ENCODE data around the gene BCL10. TPM values are rescaled to one million over a fixed set of nuclear protein-coding genes. Genes with fewer than 3 reads are reported as not detected.

The BCL10 gene
- total RNA-seq, 1 experiment from 2014 or later: 26.1 TPM

DNA sequence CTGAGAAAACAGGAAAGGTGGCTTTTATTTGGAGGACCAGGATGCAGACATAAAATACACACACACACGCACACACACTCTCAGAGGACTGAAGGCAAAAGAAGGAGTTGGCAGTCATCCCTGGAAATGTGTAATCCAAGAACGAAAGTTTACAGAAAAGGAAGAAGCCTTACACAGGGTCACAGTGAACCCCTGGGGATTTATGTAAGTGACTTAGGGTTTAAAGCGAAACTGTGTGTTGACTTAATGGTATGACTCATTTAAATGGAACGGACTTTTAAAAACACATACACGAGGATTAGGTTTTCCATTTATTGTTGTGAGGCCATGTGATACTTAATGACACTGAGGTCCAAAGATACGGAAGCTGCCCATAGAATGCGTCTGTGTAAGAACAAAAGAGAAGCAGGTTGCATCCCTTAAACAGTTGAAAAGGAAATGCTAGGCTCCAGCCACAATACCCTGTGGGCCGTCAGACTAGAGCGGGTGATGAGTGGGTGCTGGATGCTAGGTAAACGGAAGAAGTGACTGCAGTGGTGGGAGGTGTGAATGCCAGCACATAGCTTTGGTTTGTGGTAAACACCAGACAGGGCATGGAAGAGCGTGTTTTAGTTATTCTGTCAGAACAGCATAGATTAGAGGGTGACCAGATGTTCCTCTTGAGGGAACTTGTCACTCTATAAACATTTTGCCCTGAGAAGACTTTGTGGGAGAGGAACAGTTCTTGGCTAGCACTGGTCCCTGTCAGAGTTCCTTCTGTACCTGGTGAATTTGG is 21.6 kb upstream of the BCL10 start:
- Histone ChIP-seq H4K5ac (ENCODE audit: insufficient read length, low read depth, low read length) (no peak overlapping the region), H3K4me1 (ENCODE audit: insufficient read depth, low read length) (no peaks in the 10 kb centered on the region), H3K27me3 (ENCODE audit: insufficient read depth, low read length) (no peaks in the 10 kb centered on the region), H2AK5ac (ENCODE audit: insufficient read length, low read length) (no peak overlapping the region), H2AFZ (ENCODE audit: low read length) (no peak overlapping the region), H4K91ac (ENCODE audit: insufficient read length, low read depth, low read length) (no peak overlapping the region), H3K18ac (ENCODE audit: insufficient read length, low read depth, low read length) (no peak overlapping the region), H2BK20ac (ENCODE audit: low read depth, low read length, poor library complexity, severe bottlenecking) (no peak overlapping the region), H2BK15ac (ENCODE audit: low read depth, low read length) (no peak overlapping the region), H3K14ac (ENCODE audit: insufficient read depth, low read length) (no peak overlapping the region), H3K27ac (ENCODE audit: insufficient read length, low read depth, low read length) (no peak overlapping the region), H3K23me2 (ENCODE audit: insufficient read length, low read depth, low read length, poor library complexity, severe bottlenecking) (no peaks in the 10 kb centered on the region), H3K4me2 (ENCODE audit: insufficient read depth, insufficient read length, low read length) (no peak overlapping the region), H2BK5ac (ENCODE audit: insufficient read length, low read length) (no peak overlapping the region), H2BK120ac (ENCODE audit: low read depth, low read length, poor library complexity, severe bottlenecking) (no peak overlapping the region), H2BK12ac (ENCODE audit: insufficient read length, low read depth, low read length) (no peak overlapping the region), H3K4ac (ENCODE audit: low read depth, low read length) (no peak overlapping the region), H3K79me1 (ENCODE audit: insufficient read depth, low read depth, low read length, poor library complexity, severe bottlenecking) (no peaks in the 10 kb centered on the region), H4K8ac (replicated peaks; ENCODE audit: insufficient read length, low read depth, low read length) (no peak overlapping the region), H3K23ac (ENCODE audit: insufficient read length, low read depth, low read length) (no peak overlapping the region), H3T11ph (ENCODE audit: low read length) (no peak overlapping the region), H3K79me2 (ENCODE audit: insufficient read depth, low read length) (no peaks in the 10 kb centered on the region), H3K9ac (ENCODE audit: extremely low read depth, insufficient read length, low read length) (no peak overlapping the region), H3K56ac (ENCODE audit: insufficient read length, low read depth, low read length) (no peak overlapping the region), H3K9me3 (ENCODE audit: control insufficient read depth, low read depth, low read length) (no peaks in the 10 kb centered on the region), H4K20me1 (ENCODE audit: control insufficient read depth, insufficient read depth, insufficient read length) (no peaks in the 10 kb centered on the region)
- TF ChIP-seq, protein P1, sequence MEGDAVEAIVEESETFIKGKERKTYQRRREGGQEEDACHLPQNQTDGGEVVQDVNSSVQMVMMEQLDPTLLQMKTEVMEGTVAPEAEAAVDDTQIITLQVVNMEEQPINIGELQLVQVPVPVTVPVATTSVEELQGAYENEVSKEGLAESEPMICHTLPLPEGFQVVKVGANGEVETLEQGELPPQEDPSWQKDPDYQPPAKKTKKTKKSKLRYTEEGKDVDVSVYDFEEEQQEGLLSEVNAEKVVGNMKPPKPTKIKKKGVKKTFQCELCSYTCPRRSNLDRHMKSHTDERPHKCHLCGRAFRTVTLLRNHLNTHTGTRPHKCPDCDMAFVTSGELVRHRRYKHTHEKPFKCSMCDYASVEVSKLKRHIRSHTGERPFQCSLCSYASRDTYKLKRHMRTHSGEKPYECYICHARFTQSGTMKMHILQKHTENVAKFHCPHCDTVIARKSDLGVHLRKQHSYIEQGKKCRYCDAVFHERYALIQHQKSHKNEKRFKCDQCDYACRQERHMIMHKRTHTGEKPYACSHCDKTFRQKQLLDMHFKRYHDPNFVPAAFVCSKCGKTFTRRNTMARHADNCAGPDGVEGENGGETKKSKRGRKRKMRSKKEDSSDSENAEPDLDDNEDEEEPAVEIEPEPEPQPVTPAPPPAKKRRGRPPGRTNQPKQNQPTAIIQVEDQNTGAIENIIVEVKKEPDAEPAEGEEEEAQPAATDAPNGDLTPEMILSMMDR (conservative IDR thresholded peaks at IDR 0.05): no peak
- Mint-ChIP-seq H3K4me1 (peaks cover 12 to 13% of the 10 kb centered on the region in 2 experiments), H3K36me3 (ENCODE audit: insufficient read depth in 1 of 3, low read depth in 3 of 3) (no peaks in the 10 kb centered on the region), H3K4me3 (no peak overlapping the region), H3K27ac (peak overlapping the region in 1 of 3 experiments; percentile 29; a peak in 2 of 7 replicates), H3K9me3 (no peaks in the 10 kb centered on the region), H3K27me3 (ENCODE audit: low read depth) (no peaks in the 10 kb centered on the region; the same call in 1 of the 2 replicates)
- WGBS (ENCODE audit: extremely low coverage, insufficient read length, low lambda C conversion rate): no CpG with 5 or more reads among the region's 11 CpGs
- no peak for DNase-seq

Data from H9 (cell line).